Neural cell (in vitro differentiated cells): ENCODE measurements around the gene ZSWIM1. TPM values are rescaled to one million over a fixed set of nuclear protein-coding genes. Genes with fewer than 3 reads are reported as not detected.

Experiments used
- H2AFZ ChIP-seq: fragments of 200-600, 300-800 bp; sonication (generic), shearing (Covaris generic); 2 replicates; pipeline ENCODE4 v1.6.0; 2014; ENCODE audit warnings: low read depth, mild to moderate bottlenecking, antibody characterized with exemption, low read length, moderate library complexity
- H3F3A ChIP-seq: fragments of 200-600 bp; shearing (Covaris generic); 2 replicates; pipeline ENCODE4 v1.6.1; 2016; ENCODE audit warnings: mild to moderate bottlenecking, moderate library complexity, mixed read lengths, antibody characterized with exemption, low read length; ENCODE audit not compliant: insufficient read depth, poor library complexity, severe bottlenecking
- H3K27ac ChIP-seq: fragments of 200-600, 300-800 bp; sonication (generic), shearing (Covaris generic); 2 replicates; pipeline ENCODE4 v1.5.1; 2014; ENCODE audit warnings: mild to moderate bottlenecking, low read length, moderate library complexity
- H3K27me3 ChIP-seq: fragments of 300-800, 200-600 bp; sonication (generic), shearing (Covaris generic); 2 replicates; pipeline ENCODE4 v1.6.0; 2014; ENCODE audit warnings: mild to moderate bottlenecking, low read depth, low read length, moderate library complexity; ENCODE audit not compliant: insufficient read depth
- H3K36me3 ChIP-seq: fragments of 300-800, 200-600 bp; sonication (generic), shearing (Covaris generic); 2 replicates; pipeline ENCODE4 v1.5.1; 2014; ENCODE audit warnings: mild to moderate bottlenecking, antibody characterized with exemption, low read length, moderate library complexity; ENCODE audit not compliant: insufficient read depth
- H3K4me2 ChIP-seq: fragments of 300-800, 200-600 bp; sonication (generic), shearing (Covaris generic); 2 replicates; pipeline ENCODE4 v1.6.0; 2014; ENCODE audit warnings: mild to moderate bottlenecking, low read length
- H3K4me3 ChIP-seq: fragments of 300-800, 200-600 bp; sonication (generic), shearing (Covaris generic); 2 replicates; pipeline ENCODE4 v1.5.1; 2014; ENCODE audit warnings: mild to moderate bottlenecking, low read length, moderate library complexity
- H3K79me2 ChIP-seq: fragments of 200-600 bp; shearing (Covaris generic); replicated peaks from 2 replicates; pipeline ENCODE4 v1.6.0; 2014; ENCODE audit warnings: mild to moderate bottlenecking, low read length, moderate library complexity; ENCODE audit not compliant: insufficient read depth
- H3K9ac ChIP-seq: fragments of 300-800, 200-600 bp; sonication (generic), shearing (Covaris generic); 2 replicates; pipeline ENCODE4 v1.6.1; 2016; ENCODE audit warnings: mild to moderate bottlenecking, low read length, mixed read lengths
- H3K9me2 ChIP-seq: fragments of 200-600 bp; shearing (Covaris generic); 2 replicates; pipeline ENCODE4 v1.6.1; 2016; ENCODE audit warnings: mild to moderate bottlenecking, low read length, mixed read lengths; ENCODE audit not compliant: insufficient read depth
- H3K9me3 ChIP-seq: fragments of 200-600, 300-800 bp; sonication (generic), shearing (Covaris generic); 2 replicates; pipeline ENCODE4 v1.6.1; 2016; ENCODE audit warnings: mild to moderate bottlenecking, mixed run types, low read length, moderate library complexity, mixed read lengths
- H4K20me1 ChIP-seq: fragments of 200-600 bp; shearing (Covaris generic); 2 replicates; pipeline ENCODE4 v1.6.1; 2016; ENCODE audit warnings: mild to moderate bottlenecking, mixed run types; ENCODE audit not compliant: insufficient read depth
- CTCF ChIP-seq: fragments of 450-650 bp; IDR thresholded peaks from 2 replicates; pipeline ENCODE4 v1.5.1; 2014; ENCODE audit warnings: antibody characterized with exemption, mild to moderate bottlenecking, moderate library complexity; ENCODE audit not compliant: poor library complexity, severe bottlenecking
- EP300 ChIP-seq: fragments of 450-650 bp; conservative IDR thresholded peaks from 2 replicates; pipeline ENCODE4 v1.6.1; 2014; ENCODE audit warnings: antibody characterized with exemption, mild to moderate bottlenecking, moderate library complexity; ENCODE audit not compliant: poor library complexity, severe bottlenecking
- EZH2 ChIP-seq: fragments of 200-600, 300-800 bp; shearing (Covaris generic), sonication (generic); IDR thresholded peaks from 2 replicates; pipeline ENCODE4 v1.6.1; 2014; ENCODE audit warnings: antibody characterized with exemption, low read length, borderline replicate concordance, mild to moderate bottlenecking; ENCODE audit not compliant: insufficient read depth, poor library complexity, severe bottlenecking
- MXI1 ChIP-seq: fragments of 450-650 bp; conservative IDR thresholded peaks from 2 replicates; pipeline ENCODE4 v1.6.1; 2014; ENCODE audit warnings: antibody characterized with exemption, mild to moderate bottlenecking; ENCODE audit not compliant: poor library complexity, severe bottlenecking
- POLR2AphosphoS5 ChIP-seq: IDR thresholded peaks from 2 replicates; pipeline ENCODE4 v1.6.1; 2012
- RAD21 ChIP-seq: fragments of 450-650 bp; conservative IDR thresholded peaks from 2 replicates; pipeline ENCODE4 v1.6.1; 2014; ENCODE audit warnings: antibody characterized with exemption, mild to moderate bottlenecking, moderate library complexity
- REST ChIP-seq: IDR thresholded peaks from 2 replicates; pipeline ENCODE4 v1.6.1; 2012; ENCODE audit warnings: borderline replicate concordance
- SMC3 ChIP-seq: fragments of 450-650 bp; conservative IDR thresholded peaks from 2 replicates; pipeline ENCODE4 v1.6.1; 2014; ENCODE audit warnings: antibody characterized with exemption, mild to moderate bottlenecking, moderate library complexity; ENCODE audit not compliant: poor library complexity
- TAF1 ChIP-seq: IDR thresholded peaks from 2 replicates; pipeline ENCODE4 v1.6.1; 2012; ENCODE audit warnings: low read depth
- polyA plus RNA-seq: library from polyadenylated mRNA; depleted of rRNA; stranded (reverse); fragments of >200 nt; gene quantifications from 2 replicates; pipeline ENCODE4 v1.2.3, GENCODE V29; 2014

ZSWIM1 gene
- polyA plus RNA-seq, 1 donor from 2014 or later, result 3.3 TPM

GRCh38 chr20:45888681-45889080 is 7.7 kb downstream of the ZSWIM1 start:
- Histone ChIP-seq H3K27ac (no peak overlapping the region), H3K27me3 (no peaks in the 10 kb centered on the region), H3K36me3 (no peaks in the 10 kb centered on the region), H3K4me3 (no peak overlapping the region), H3F3A (no peaks in the 10 kb centered on the region), H4K20me1 (no peaks in the 10 kb centered on the region), H3K9ac (no peak overlapping the region), H3K4me2 (no peak overlapping the region), H3K9me2 (no peaks in the 10 kb centered on the region), H3K79me2 (no peaks in the 10 kb centered on the region), H2AFZ (no peak overlapping the region), H3K9me3 (no peaks in the 10 kb centered on the region)
- TF ChIP-seq EP300 (no peak), CTCF (no peak), EZH2 (no peak), TAF1 (no peak)

- TF ChIP-seq CTCF, result peak; percentile 64
- no peak for TF ChIP-seq EP300
- peak; percentile 5 for TF ChIP-seq MXI1
- no peak for TF ChIP-seq REST
- TF ChIP-seq TAF1, result no peak
- no peak for TF ChIP-seq EZH2
- TF ChIP-seq RAD21, result no peak
- TF ChIP-seq SMC3, result peak; percentile 55
- peak; percentile 22 for TF ChIP-seq POLR2AphosphoS5
- no peaks in the 10 kb centered on the region for H4K20me1 ChIP-seq
- H3K4me2 ChIP-seq, result peak overlapping the region; percentile 91
- H3K9me3 ChIP-seq, result no peaks in the 10 kb centered on the region
- H3K9ac ChIP-seq, result peak overlapping the region; percentile 88
- H3K9me2 ChIP-seq, result no peaks in the 10 kb centered on the region
- peak overlapping the region; percentile 98 for H3K4me3 ChIP-seq
- H3K27ac ChIP-seq, result peak overlapping the region; percentile 67
- no peaks in the 10 kb centered on the region for H3K36me3 ChIP-seq
- no peaks in the 10 kb centered on the region for H3K27me3 ChIP-seq
- peak overlapping the region; percentile 83 for H2AFZ ChIP-seq
- no peaks in the 10 kb centered on the region for H3K79me2 ChIP-seq
- H3F3A ChIP-seq, result no peaks in the 10 kb centered on the region
Observed at GRCh38 chr20:45890077-45890984, 9.3 kb downstream of the ZSWIM1 start.
